HG03159 (cell line): ENCODE data around the gene GABRG3.

Source experiments
- ATAC-seq: cut with Tn5 transposase; IDR thresholded peaks from one replicate; pipeline ENCODE4 v1.9.1; 2021; ENCODE audit warnings: mild to moderate bottlenecking, moderate library complexity; ENCODE audit not compliant: unreplicated experiment

GABRG3 gene

DNA sequence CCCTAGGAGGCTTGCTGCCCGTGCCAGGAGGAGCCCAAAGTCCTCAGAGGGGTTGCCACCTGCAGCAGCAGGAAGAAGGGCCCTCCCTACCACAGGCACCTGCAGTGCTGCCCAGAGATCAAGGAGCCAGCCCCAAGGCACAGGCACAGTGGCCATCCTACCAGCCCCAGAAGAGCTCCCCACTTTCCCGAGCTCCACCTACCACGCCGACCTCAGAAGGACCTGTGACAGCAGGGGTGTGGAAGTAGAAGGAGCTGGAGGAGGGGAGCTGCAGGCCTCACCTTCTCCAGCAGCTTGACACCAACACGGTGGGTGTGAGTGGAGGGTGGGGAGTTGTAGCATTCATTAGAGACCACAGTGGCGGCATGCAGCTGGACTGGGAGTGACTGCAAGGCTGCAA, 485.8 kb downstream of the GABRG3 start:
- ATAC-seq, result no peak

GRCh38 chr15:27457766-27458165, 486.8 kb downstream of the GABRG3 start:
- ATAC-seq, result no peak

GRCh38 chr15:27458345-27459084, 487.5 kb downstream of the GABRG3 start:
- ATAC-seq, result no peak

- no peak for ATAC-seq
Measured at GRCh38 chr15:27459836-27460235, 488.9 kb downstream of the GABRG3 start.

DNA sequence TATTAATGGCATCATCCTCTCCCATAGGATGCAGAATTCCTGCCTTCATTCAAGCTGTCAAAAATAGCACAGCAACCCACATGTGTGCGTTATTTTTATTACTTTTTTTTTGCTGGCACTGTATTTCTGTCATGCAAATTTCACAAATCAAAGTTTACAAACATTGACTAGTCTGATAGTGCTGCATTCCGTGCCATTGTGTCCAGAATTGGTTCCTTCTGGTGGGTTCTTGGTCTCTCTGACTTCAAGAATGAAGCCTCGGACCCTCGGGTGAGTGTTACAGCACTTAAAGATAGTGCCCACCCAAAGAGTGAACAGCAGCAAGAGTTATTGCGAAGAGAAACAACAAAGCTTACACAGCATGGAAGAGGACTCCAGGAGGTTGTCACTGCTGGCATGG, 490.2 kb downstream of the GABRG3 start:
- ATAC-seq, result no peak

DNA sequence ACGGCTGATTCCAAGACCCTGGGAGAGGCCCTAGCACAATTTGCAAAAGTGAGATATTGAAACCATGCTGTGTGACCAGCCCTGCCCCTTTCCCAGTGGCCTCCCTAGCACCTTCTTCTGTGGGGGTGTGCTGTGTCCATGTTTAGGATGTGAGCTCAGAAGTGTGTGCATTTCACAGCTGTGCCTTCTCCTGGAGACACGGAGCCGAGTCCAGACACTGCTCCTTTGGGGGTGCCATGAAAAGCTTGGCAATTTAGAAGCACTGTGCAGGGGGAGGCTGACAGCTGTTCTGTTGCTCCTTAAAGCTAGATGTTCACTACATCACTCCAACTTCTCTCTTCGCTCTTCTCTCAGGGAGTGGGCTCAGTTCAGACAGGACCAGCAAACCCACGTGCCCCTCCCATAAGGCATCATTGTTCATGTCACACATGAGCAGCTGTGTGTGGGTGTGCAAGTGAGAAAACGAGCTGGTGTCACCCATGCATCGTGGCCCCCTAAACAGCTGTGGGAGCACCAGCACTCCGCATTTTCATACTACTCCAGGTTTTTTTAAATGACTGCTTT, 492.6 kb downstream of the GABRG3 start:
- ATAC-seq, result no peak

DNA sequence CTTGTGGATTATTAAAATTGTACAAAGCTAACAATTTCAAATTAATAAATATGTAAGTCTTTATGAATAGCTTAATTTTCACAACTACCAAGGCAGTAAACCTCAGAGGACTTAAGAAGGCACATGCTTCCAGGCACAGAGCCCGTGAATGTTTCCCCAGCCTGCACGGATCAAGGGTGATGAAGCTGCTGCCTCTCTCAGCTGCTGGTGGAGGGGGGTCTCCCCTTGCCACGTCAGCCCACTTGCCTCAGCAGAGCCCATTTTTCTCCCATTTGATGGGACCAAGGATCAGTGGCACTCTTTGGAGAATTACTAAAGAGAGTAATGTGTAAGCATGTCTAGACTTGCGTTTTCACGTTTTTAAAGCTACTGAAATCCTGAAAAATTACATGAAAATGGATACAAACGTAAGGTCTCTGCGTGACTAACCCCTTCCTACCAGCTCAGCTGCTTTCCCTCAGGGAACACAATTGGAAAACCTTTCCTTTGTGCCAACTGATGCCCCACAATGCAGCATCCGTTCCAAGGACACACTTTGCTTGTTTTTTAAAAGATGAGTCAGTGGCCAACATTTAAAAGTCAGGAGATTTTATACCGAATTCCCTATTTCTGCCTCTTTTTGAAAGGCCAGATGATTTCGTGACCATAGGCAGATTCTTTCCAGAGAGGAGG, 494.1 kb downstream of the GABRG3 start:
- no peak for ATAC-seq

DNA sequence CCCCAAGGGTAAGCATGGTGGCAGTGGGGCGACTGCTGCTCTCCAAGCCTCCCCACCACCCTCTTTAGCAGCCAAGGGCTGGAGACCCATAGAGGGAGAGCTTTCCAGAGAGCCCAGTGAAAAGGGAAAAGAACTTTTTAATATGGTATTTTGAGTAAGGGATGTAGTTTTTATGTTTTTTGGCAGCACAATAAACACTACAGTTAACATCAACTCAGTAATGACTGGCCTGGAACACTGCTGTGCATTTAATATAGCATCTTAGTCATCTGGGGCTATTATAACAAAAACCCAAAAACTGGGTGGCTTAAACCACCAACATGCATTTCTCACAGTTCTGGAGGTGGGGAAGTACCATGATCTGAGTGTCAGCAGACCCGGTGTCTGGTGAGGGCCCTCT, 495.8 kb downstream of the GABRG3 start:
- no peak for ATAC-seq

DNA sequence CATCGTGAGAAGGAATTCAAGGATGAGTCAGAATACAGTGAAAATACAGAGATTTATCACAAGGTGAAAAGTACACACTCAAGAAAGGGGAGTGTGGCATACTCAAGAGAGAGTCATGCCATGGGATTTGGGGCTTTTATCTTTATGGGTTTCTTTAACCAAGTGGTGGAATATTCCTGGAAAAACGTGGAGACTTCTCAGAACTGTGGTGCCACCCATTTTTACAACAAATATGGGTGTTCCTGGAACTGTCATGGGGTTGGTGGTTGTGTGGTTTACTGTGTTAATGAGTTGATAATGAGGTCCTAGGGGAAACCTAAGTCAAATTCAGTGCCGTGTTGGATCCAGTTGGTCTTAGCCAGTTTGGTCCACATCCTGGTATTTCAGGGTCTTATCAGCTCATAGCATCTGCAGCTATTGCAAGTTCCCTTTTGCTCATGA, 497.2 kb downstream of the GABRG3 start:
- ATAC-seq, result no peak

GRCh38 chr15:27473845-27474244, 502.9 kb downstream of the GABRG3 start:
- ATAC-seq, result no peak

GRCh38 chr15:27475395-27475794, 504.4 kb downstream of the GABRG3 start:
- ATAC-seq, result no peak

DNA sequence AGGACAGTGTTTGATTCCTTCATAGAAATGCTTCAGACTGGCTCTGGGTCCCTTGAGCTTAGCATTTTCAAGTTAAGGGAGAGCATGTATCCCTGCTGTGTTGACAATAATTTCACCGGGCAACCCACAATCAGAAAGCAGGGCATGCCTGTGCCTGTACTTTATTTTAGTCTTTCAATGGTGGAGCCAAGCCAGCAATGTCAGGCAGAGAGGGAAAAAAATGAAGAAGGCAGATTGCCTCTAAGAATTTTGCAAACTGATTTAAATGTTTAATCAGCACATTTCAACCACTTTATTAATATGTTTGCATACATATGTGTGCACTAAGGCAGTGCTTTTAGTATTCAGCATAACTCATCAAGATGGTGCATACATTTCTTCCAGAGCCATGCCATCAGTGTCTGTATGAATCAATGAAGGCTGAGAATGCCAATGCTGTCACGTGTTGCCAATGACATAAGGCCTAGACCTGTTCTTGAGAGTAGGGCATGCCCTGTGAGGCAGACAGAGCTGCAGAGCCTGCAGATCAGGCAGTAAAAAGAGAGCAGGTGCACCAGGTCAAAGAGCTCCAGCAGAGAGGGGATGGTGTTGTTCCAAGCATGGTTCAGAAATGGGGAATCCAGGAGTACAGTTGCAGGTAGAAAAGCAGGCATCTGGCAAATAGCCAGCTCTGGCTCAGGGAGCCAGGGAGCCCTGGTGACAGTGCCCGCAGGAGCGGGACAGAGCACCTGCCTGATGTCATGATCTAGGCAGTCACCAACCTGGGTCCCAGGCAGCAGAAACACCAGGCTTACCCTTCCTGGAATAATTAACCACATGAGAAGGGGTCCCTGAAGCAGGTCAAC, 508.5 kb downstream of the GABRG3 start:
- no peak for ATAC-seq

GRCh38 chr15:27480141-27480530, 509.2 kb downstream of the GABRG3 start:
- ATAC-seq, result no peak

- no peak for ATAC-seq
Measured at GRCh38 chr15:27480642-27481041, 509.7 kb downstream of the GABRG3 start.

DNA sequence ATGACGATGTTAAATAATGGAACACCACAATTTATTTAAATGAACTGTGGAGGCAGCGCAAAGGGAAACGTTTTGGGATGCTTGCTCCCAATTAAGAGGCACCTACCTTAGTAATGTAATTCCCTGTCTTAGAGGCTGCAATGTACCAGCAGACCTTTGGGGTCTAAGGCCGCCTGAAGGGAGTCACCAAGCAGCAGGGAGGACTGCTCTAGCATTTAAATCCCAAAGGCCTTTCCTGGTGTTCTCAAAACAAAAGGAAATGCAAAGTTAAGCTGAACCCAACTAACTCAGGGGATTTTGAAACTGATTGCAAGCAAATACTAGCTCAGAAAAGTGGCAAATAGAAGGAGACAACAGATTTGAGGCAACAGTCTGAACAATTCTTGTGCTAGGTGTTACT, 510.8 kb downstream of the GABRG3 start:
- no peak for ATAC-seq

DNA sequence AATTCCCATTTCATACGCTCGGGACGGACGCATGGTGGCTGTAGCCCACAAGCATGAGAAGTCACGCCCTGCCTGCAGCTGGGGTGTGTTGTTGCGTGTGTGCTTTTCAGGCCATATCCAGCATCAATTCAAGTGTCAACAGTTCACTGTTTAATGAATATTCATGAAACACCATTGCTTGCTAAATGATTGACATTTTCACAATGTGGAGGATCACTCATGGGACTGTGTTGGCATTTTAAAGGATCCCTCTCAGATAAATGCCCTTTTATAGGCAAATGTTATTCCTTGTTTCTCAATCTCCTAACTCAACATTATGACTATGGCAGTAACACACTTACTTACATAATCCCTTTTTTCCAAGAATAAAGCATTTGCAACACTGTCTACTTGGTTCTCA, 511.3 kb downstream of the GABRG3 start:
- no peak for ATAC-seq

- ATAC-seq, result no peak
Measured at GRCh38 chr15:27483124-27483523, 512.1 kb downstream of the GABRG3 start.

- no peak for ATAC-seq
Measured at GRCh38 chr15:27485265-27485664, 514.3 kb downstream of the GABRG3 start.

- no peak for ATAC-seq
Measured at GRCh38 chr15:27486051-27486450, 515.1 kb downstream of the GABRG3 start.

- no peak for ATAC-seq
Measured at GRCh38 chr15:27486683-27487647, 516.0 kb downstream of the GABRG3 start.
